Measurements from ENCODE around the gene NHERF2.

GRCh38 chr16:2048116-2048543 lies 21.4 kb downstream of the NHERF2 start:
- TF ChIP-seq CTCF (conservative IDR thresholded peaks at IDR 0.05; ENCODE audit: low read depth in 2 of 2) (no peak), NANOG (IDR thresholded peaks at IDR 0.05; ENCODE audit: borderline replicate concordance) (no peak), POLR2AphosphoS5 (IDR thresholded peaks at IDR 0.05; ENCODE audit: low read depth) (no peak), EZH2 (IDR thresholded peaks at IDR 0.05; ENCODE audit: low read depth, unreplicated experiment) (no peak), CREB1 (CRISPR knock-in tag; IDR thresholded peaks at IDR 0.05; ENCODE audit: low read depth) (no peak), REST (IDR thresholded peaks at IDR 0.05; ENCODE audit: unreplicated experiment) (no peak)
